Heart left ventricle (tissue), 13 donors: ENCODE results near the gene SCN1A.
"Not testable (repeated sequence)": the region's sequence is repeated elsewhere in the genome, so short reads cannot be mapped to it uniquely, and the experiment has no call there.

Source experiments
- CTCF ChIP-seq, 12 donors: fragments of 200-600 bp; sonication (generic) in 4 of 12; IDR thresholded peaks; one replicate each; pipeline versions ENCODE4 v1.5.0 to v1.8.0; 2018 to 2022; ENCODE audit warnings: antibody characterized with exemption in 12 of 12, mild to moderate bottlenecking in 5 of 12
- POLR2A ChIP-seq, 2 donors: fragments of 450-650 bp; IDR thresholded peaks; one replicate each; pipeline ENCODE4 v1.6.1; 2017; ENCODE audit warnings: antibody characterized with exemption in 2 of 2, mild to moderate bottlenecking in 2 of 2, moderate library complexity in 2 of 2
- donor health status: ischemic (EF 13 %, LVEDD 7.1; RV severe dilation, severe dysfunction).
- donor health status: DM: no; HTN: yes; CAD: no.
- donor health status: DM: no; HTN: no; CAD: no.
- donor health status: ischemic (EF 25% LVEDD 6.9; RV normal size, moderate dysfunction).
- donor health status: ischemic (EF 25% LVEDD 5.7; RV mildly dilated, moderate dysfunction).
- donor health status: ischemic (EF 35%, LVEDD 5.7; RV mildly dilated, moderate dysfunction).
- donor health status: nonischemic (EF 11% LVEDD 7.7; RV severe dilation, severe dysfunction).
- donor health status: DM: yes; HTN: yes; CAD: no.
- donor health status: PGD.
- donor health status: ischemic (EF 29% LVEDD 5.4; RV normal size, mild dysfunction).
- donor health status: nonischemic (EF 23%, LVEDD 6.1; RV moderate dilation, normal function).

GRCh38 chr2:166139479-166139878, 11.7 kb upstream of the SCN1A start:
- TF ChIP-seq POLR2A, CTCF (IDR thresholded peaks at IDR 0.05): not testable (repeated sequence)
